Mesangial cell (primary cell): ENCODE data around the gene CAMK1G. TPM values are rescaled to one million over a fixed set of nuclear protein-coding genes. Genes with fewer than 3 reads are reported as not detected.

Experiments
- total RNA-seq: library from RNA; depleted of rRNA; stranded (reverse); fragments of >200 nt; gene quantifications from 2 replicates; pipeline ENCODE4 v1.2.3, GENCODE V29; 2015

CAMK1G gene
- total RNA-seq = 0.51 TPM in 1 of 2 replicates, not detected in the other

DNA sequence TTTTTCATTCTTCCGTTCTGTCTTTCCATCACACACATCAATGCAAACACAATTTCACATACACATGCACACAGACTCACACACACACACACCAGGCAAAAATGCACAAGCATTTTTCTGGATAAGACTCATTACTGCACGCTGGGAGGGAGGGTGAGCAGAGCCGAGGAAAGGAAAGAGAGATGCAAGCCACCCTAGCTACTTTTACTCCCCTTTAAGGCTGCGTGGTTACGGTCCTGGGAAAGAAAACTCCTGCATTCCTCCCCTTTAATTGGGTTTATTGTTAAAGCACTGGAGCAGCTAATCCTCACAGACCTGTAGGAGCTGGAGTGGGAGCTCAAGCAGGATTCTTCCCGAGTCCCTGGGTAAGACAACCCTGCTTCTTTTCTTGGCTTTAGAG is at the start of gene CAMK1G:
Gene CAMK1G (plus strand): TSS at position 307 of the 400 bp plus-strand sequence. CDS start 11,270 bp downstream, outside the sequence.

GRCh38 chr1:209652121-209652735 is 68.7 kb downstream of the CAMK1G start, which contains the start of gene LAMB3:
TSS of gene LAMB3 (minus strand) at chr1:209652425. CDS start at chr1:209650944, 1,481 bp downstream.

Other genes starting within 250 kb of the CAMK1G start
- gene LAMB3, start 68.7 kb downstream of the CAMK1G start, total RNA-seq = 6.2 and 7.2 TPM in 2 replicates
- gene G0S2, start 91.7 kb downstream of the CAMK1G start, total RNA-seq = 1.5 and 5.1 TPM in 2 replicates
- gene HSD11B1, start 121.1 kb downstream of the CAMK1G start, total RNA-seq = not detected in 2 replicates
- not detected in 2 replicates for gene TRAF3IP3, start 172.3 kb downstream of the CAMK1G start, total RNA-seq
- 1.8 and 2.3 TPM in 2 replicates for gene C1orf74, start 200.8 kb downstream of the CAMK1G start, total RNA-seq
- 3.1 and 11.8 TPM in 2 replicates for gene IRF6, start 222.4 kb downstream of the CAMK1G start, total RNA-seq
- 4.9 and 6.6 TPM in 2 replicates for gene UTP25, start 244.3 kb downstream of the CAMK1G start, total RNA-seq